Cardiac fibroblast (primary cell): Measurements from ENCODE around the gene DPYSL3.
A peak's percentile ranks its signal among the peaks of the same experiment; 100 is the strongest.

ENCODE experiments used
- DNase-seq, 2 donors: peaks; one replicate each; pipeline versions ENCODE4 v3.0.0 to v3.0.0-alpha.2; 2010; ENCODE audit warnings: low read depth in 2 of 2
- H3K4me3 ChIP-seq, 2 donors: replicated peaks in 1 of 2; 1 replicate in 1 of 2; 2 replicates in 1 of 2; pipeline ENCODE4 v1.5.1; 2011; ENCODE audit warnings: low read depth in 2 of 2, low read length in 2 of 2, mild to moderate bottlenecking in 2 of 2, moderate library complexity in 1 of 2
- TF ChIP-seq, protein P1 (sequence below): IDR thresholded peaks from one replicate; pipeline ENCODE4 v1.5.1; 2011; ENCODE audit warnings: low read depth, mild to moderate bottlenecking, low read length, inconsistent platforms

Gene DPYSL3

DNA sequence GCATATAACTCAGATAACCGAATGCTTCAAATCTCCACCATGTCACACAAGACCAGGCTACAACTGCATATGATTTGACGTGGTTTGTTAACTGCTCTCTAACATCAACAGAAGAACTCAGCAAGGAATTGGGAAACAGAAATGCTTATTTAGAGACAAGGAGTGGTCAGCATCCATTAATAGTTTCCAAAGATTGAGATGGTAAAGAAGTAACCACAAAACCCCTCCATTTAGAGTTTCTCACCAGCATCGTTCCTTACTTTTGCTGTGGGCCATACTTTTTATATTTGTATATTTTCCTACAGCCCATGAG is 25.2 kb downstream of the DPYSL3 start:
- TF ChIP-seq, protein P1, sequence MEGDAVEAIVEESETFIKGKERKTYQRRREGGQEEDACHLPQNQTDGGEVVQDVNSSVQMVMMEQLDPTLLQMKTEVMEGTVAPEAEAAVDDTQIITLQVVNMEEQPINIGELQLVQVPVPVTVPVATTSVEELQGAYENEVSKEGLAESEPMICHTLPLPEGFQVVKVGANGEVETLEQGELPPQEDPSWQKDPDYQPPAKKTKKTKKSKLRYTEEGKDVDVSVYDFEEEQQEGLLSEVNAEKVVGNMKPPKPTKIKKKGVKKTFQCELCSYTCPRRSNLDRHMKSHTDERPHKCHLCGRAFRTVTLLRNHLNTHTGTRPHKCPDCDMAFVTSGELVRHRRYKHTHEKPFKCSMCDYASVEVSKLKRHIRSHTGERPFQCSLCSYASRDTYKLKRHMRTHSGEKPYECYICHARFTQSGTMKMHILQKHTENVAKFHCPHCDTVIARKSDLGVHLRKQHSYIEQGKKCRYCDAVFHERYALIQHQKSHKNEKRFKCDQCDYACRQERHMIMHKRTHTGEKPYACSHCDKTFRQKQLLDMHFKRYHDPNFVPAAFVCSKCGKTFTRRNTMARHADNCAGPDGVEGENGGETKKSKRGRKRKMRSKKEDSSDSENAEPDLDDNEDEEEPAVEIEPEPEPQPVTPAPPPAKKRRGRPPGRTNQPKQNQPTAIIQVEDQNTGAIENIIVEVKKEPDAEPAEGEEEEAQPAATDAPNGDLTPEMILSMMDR: no peak
- no peak overlapping the region for H3K4me3 ChIP-seq
- DNase-seq: no peak

DNA sequence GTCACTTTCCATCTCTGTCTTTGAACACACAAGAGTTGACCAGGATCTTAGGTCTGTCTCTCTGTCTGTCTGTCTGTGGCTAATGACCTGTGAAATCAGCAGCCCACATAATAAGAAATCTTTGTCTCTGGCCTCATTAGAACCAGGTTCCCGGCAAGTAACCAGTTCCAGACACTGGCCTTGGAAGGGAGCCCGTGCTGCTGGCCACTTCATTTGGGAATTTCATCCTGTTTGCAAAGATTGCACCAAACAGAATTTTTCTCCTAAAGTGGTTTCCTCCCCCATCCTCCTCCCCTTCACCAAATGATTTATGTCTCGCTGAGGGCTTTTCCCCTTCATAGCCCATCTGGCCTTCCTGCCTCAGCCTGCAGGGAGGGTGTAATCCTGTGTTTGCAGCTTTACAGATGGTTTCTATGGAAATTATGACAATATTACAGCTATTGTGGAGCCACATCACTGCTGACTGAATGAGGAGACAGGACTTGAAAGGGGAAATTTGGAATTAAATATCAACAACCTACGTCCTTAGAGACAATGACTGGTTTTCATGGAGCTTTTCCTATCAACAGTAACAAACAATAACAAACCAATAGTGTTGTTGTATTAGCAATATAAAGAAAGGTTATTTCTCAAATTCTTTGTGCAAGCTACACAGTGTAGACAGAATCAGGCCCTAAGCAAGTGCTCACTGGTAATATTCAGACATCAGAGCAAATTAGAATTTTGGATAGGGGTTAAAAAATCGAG is 25.7 kb downstream of the DPYSL3 start:
- no peak overlapping the region for H3K4me3 ChIP-seq
- peak; percentile 95 to 98 for DNase-seq
- TF ChIP-seq, protein P1: no peak

DNA sequence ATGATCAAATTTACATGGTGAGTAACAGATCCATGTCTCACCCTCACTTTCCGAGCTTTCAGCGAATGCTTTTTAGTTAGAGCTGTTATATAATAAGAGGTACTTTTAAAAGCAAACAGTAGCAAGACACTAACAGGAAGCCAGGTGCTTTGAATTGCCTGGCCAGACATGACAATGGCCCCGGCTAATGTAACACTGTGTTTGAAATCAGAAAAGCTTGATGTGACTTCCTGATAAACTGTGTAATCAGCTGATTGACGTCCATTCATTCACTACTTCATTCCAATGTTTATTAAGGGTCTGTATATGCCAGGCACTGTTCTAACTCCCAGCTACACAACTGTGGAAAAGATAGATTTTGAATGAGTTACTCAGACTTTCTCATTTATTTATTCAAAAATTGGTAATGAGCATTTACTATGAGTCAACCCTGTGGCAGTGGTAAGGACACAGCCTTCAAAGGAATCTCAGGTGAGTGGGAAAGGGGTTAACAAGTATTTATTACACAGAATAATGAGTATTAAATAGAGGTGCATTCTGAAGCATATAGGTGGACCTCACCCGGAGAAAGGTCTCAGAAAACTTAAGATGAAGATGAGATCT is 26.6 kb downstream of the DPYSL3 start:
- DNase-seq: no peak
- no peak overlapping the region for H3K4me3 ChIP-seq
- TF ChIP-seq, protein P1: no peak

DNA sequence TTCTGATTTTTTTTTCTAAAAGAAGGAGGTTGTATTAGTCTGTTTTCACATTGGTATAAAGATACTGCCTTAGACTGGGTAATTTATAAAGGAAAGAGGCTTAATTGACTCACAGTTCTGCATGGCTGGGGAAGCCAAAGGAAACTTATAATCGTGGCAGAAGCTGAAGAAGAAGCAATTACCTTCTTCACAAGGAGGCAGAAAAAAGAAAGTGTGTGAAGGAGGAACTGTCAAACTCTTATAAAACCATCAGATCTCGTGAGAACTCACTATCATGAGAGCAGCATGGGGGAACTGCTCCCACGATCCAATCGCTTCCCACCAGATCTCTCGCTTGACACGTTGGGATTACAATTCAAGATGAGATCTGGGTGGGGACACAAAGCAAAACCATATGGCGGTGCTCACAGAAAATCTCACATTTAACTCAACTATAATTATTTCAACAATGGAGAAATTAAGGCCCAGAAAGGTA is 27.1 kb downstream of the DPYSL3 start:
- no peak for DNase-seq
- TF ChIP-seq, protein P1: no peak
- H3K4me3 ChIP-seq: no peak overlapping the region

DNA sequence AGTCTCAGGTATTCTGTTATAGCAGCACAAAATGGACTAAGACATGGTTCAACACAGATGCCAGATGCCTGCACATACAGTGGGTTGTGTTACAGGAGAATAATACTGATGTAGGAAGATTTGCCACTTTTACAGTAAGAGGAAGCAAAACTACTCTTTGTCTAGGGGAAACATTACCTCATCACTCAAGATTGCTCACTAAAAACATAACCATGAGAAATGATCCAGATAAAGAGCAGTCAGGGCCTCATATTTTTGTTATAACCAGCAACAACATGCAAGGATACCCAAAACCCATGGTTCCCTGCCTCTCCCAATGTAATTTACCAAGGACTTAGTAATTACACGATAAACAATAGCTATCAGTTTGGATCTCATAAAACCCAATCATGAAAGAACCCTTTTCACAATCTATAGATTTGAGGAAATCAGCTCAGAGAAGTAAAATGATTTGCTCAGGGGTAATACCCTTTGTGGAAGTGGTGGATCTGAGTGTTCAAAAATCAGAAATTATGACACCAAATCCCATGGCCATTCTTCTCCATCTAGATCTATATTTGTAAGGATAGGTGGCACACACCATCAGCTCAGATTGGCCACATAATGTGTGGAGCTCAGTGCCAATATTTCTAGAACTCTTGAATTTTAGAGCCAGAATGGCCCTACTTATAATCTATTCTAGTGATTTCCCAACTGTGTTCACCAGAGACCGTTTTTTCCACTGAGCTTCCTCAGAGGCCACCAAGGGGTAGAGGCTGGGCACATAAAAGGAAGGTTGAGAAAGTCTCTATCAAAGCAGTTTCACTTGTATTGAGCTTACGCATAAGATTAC is 27.8 kb downstream of the DPYSL3 start:
- TF ChIP-seq, protein P1: no peak
- H3K4me3 ChIP-seq: no peak overlapping the region
- peak; percentile 74 to 85 for DNase-seq

DNA sequence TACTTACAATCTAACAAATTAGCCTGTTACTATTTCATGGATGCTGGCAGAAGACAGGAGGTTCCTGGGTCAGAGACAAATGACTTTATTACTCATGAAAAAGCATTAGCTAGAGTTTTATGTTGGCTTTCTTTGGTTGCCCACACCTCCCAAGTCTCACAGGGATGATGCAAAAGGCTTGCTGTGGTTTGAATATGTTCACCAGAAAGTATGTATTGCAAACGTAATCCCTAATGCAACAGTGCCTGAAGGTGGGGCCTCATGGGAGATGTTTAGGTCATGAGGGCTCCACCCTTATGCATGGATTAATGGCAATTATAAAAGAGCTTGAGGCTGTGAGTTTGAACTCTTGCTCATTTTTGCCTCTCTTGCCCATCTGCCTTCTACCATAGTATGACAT is 28.5 kb downstream of the DPYSL3 start:
- DNase-seq: peak; percentile 66 to 90
- H3K4me3 ChIP-seq: no peak overlapping the region
- TF ChIP-seq, protein P1: no peak
